Body of pancreas (tissue), 4 donors: ENCODE results near the gene USP31. TPM values are rescaled to one million over a fixed set of nuclear protein-coding genes. Genes with fewer than 3 reads are reported as not detected.

ENCODE experiments used
- ATAC-seq: fragments of 150-250 bp; one replicate; pipeline ENCODE4 v1.9.1; 2016
- DNase-seq, 4 donors: peaks; one replicate each; pipeline ENCODE4 v3.0.0-alpha.2; 2019
- H3K27ac ChIP-seq, 4 donors: fragments of 200-600 bp; sonication (generic); 1 replicate in 3 of 4; 2 replicates in 1 of 4; pipeline versions ENCODE4 v1.5.1 to v1.6.1; 2016 to 2019; ENCODE audit warnings: mild to moderate bottlenecking in 1 of 4, mixed read lengths in 1 of 4, moderate library complexity in 1 of 4
- H3K27me3 ChIP-seq, 2 donors: fragments of 200-600 bp; sonication (generic); one replicate each; pipeline ENCODE4 v1.6.0; 2016; ENCODE audit warnings: mild to moderate bottlenecking in 1 of 2
- H3K36me3 ChIP-seq, 2 donors: fragments of 200-600 bp; sonication (generic); replicated peaks in 1 of 2; 2 replicates each; pipeline ENCODE4 v1.5.1; 2016; ENCODE audit warnings: low read depth in 2 of 2; ENCODE audit not compliant: insufficient read depth in 1 of 2
- H3K4me1 ChIP-seq: fragments of 200-600 bp; sonication (generic); one replicate; pipeline ENCODE4 v1.6.0; 2016
- H3K4me3 ChIP-seq, 2 donors: fragments of 200-600 bp; sonication (generic); 1 replicate in 1 of 2; 2 replicates in 1 of 2; pipeline ENCODE4 v1.5.1; 2016 to 2019
- H3K9me3 ChIP-seq, 3 donors: fragments of 200-600 bp; sonication (generic); 1 replicate in 2 of 3; 2 replicates in 1 of 3; pipeline ENCODE4 v1.5.1; 2016
- POLR2A ChIP-seq, 3 donors: fragments of 450-650 bp; IDR thresholded peaks; one replicate each; pipeline ENCODE4 v1.6.1; 2016; ENCODE audit warnings: antibody characterized with exemption in 3 of 3, mild to moderate bottlenecking in 2 of 3
- WGBS, 2 donors: methylation state at CpG; one replicate each; pipeline ENCODE4 v1.1.5; 2017; 5-methylcytosine and 5-hydroxymethylcytosine counted together
- intact Hi-C: fragments of 100-400 bp; cut with DNase I; formaldehyde crosslinking; loops from one replicate; pipeline ENCODE4 v1.15.1; 2023
- total RNA-seq, 2 donors: library from RNA; depleted of rRNA; stranded (reverse); fragments of >200 nt; gene quantifications; one replicate each; pipeline ENCODE4 v1.1.0, GENCODE V29; 2016
- TF ChIP-seq, protein P1 (sequence below), 7 experiments: fragments of 450-650 bp in 4 of 7; fragments of 200-600 bp in 3 of 7; sonication (generic) in 3 of 7; IDR thresholded peaks; one replicate each; pipeline ENCODE4 v1.5.1; 2016 to 2019; ENCODE audit warnings: antibody characterized with exemption in 7 of 7

USP31 gene
- total RNA-seq, 2 donors from 2014 or later: 5.2 to 8.6 TPM

DNA sequence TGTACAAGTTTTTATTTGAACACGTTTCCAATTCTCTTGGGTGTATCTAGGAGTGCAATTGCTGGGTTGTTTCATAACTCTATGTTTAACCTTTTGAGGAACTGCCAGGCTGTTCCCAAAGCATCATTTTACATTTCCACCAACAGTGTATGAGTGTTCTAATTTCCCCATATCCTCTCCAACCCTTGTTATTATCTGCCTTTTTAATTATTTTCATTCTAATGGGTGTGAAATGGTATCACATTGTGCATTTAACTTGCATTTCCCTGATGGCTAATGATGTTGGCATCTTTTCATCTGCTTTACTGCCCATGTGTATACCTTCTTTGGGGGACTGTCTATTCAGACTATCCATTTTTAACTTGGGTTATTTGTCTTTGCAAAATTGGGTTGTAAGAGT, 104.2 kb downstream of the USP31 start:
- H3K36me3 ChIP-seq: no peaks in the 10 kb centered on the region
- DNase-seq (no peak), ATAC-seq (no peak)
- 29 to 50% methylated on average over 1 of the region's 1 CpG for WGBS, 2 donors
- intact Hi-C loops: no loop called here
- H3K27ac ChIP-seq: no peak overlapping the region
- TF ChIP-seq POLR2A (IDR thresholded peaks at IDR 0.05): no peak
- TF ChIP-seq, protein P1, sequence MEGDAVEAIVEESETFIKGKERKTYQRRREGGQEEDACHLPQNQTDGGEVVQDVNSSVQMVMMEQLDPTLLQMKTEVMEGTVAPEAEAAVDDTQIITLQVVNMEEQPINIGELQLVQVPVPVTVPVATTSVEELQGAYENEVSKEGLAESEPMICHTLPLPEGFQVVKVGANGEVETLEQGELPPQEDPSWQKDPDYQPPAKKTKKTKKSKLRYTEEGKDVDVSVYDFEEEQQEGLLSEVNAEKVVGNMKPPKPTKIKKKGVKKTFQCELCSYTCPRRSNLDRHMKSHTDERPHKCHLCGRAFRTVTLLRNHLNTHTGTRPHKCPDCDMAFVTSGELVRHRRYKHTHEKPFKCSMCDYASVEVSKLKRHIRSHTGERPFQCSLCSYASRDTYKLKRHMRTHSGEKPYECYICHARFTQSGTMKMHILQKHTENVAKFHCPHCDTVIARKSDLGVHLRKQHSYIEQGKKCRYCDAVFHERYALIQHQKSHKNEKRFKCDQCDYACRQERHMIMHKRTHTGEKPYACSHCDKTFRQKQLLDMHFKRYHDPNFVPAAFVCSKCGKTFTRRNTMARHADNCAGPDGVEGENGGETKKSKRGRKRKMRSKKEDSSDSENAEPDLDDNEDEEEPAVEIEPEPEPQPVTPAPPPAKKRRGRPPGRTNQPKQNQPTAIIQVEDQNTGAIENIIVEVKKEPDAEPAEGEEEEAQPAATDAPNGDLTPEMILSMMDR (IDR thresholded peaks at IDR 0.05): no peak
- no peaks in the 10 kb centered on the region for H3K4me1 ChIP-seq
- H3K4me3 ChIP-seq: no peak overlapping the region
- H3K27me3 ChIP-seq: no peaks in the 10 kb centered on the region
- no peaks in the 10 kb centered on the region for H3K9me3 ChIP-seq

DNA sequence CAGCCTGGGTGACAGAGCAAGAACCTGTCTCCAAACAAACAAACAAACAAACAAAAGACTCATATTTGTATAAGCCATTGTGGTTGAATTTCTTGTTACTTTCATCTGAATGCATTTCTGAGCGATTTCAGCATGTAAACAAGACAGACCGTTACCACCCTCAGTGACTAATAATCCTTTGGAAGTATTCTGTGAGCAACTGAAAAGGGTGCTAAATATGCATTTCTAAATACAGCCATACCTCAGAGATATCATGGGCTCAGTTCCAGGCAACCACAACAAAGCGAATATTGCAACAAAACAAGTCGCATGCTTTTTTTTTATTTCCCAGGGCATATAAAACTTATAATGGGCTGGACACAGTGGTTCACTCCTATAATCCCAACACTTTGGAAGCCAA, 109.0 kb downstream of the USP31 start:
- Histone ChIP-seq H3K9me3 (no peaks in the 10 kb centered on the region), H3K4me1 (no peaks in the 10 kb centered on the region), H3K4me3 (no peak overlapping the region), H3K27ac (no peak overlapping the region), H3K36me3 (no peaks in the 10 kb centered on the region), H3K27me3 (no peaks in the 10 kb centered on the region)
- 65 to 85% methylated on average over 4 of the region's 4 CpGs for WGBS, 2 donors
- intact Hi-C loops: no loop called here
- ATAC-seq: no peak
- DNase-seq: no peak
- no peak for TF ChIP-seq POLR2A (IDR thresholded peaks at IDR 0.05)
- TF ChIP-seq, protein P1 (IDR thresholded peaks at IDR 0.05): no peak

DNA sequence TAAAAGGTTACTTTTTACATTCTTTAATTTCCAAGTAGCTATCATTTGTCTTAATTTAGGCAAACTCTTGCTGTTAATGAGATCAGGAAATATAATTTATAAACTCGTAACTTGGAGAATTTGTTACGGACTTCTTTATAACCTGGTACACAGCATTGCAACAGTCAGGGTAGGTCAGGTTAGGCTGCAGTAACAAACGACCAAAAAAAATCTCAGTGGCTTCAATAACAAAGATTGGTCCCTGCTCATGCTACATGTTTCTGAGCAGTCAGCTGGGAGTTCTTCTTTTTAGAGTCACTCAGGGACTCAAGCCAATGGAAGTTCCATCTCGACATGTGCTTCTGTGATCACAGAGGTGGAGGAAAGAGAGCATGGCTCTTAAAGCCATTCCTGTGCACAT, 110.1 kb downstream of the USP31 start:
- Histone ChIP-seq H3K9me3 (no peaks in the 10 kb centered on the region), H3K27ac (no peak overlapping the region), H3K27me3 (no peaks in the 10 kb centered on the region), H3K4me1 (no peaks in the 10 kb centered on the region), H3K4me3 (no peak overlapping the region), H3K36me3 (no peaks in the 10 kb centered on the region)
- TF ChIP-seq, protein P1 (IDR thresholded peaks at IDR 0.05): no peak
- no peak for TF ChIP-seq POLR2A (IDR thresholded peaks at IDR 0.05)
- WGBS, 2 donors: 43 to 65% methylated on average over 4 of the region's 4 CpGs
- no peak for DNase-seq
- intact Hi-C loops: no loop called here
- ATAC-seq: no peak

DNA sequence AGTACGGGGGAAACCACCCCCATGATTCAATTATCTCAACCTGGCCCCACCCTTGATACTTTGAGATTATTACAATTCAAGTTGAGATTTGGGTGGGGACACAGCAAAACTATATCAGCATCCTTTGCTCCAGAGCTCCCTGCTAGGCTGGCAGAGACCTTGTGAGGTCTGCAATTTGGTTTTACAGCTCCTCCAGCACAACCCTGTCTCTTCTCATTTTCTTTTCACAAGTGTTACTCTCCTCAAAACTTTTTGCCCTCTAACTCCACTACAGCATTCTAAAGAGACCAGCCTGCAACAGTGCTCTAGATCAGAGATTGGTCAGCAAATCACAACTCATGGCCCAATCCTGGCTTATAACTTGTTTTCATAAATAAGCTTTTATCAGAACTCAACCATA, 114.0 kb downstream of the USP31 start:
- Histone ChIP-seq H3K9me3 (peaks cover 0 to 11% (median 0%) of the 10 kb centered on the region in 3 donors), H3K4me1 (no peaks in the 10 kb centered on the region), H3K27me3 (no peaks in the 10 kb centered on the region), H3K27ac (no peak overlapping the region), H3K4me3 (no peak overlapping the region), H3K36me3 (no peaks in the 10 kb centered on the region)
- intact Hi-C loops: no loop called here
- DNase-seq (no peak), ATAC-seq (no peak)
- 42 to 52% methylated on average over 1 of the region's 1 CpG for WGBS, 2 donors
- TF ChIP-seq POLR2A (IDR thresholded peaks at IDR 0.05): no peak
- TF ChIP-seq, protein P1 (IDR thresholded peaks at IDR 0.05): no peak

DNA sequence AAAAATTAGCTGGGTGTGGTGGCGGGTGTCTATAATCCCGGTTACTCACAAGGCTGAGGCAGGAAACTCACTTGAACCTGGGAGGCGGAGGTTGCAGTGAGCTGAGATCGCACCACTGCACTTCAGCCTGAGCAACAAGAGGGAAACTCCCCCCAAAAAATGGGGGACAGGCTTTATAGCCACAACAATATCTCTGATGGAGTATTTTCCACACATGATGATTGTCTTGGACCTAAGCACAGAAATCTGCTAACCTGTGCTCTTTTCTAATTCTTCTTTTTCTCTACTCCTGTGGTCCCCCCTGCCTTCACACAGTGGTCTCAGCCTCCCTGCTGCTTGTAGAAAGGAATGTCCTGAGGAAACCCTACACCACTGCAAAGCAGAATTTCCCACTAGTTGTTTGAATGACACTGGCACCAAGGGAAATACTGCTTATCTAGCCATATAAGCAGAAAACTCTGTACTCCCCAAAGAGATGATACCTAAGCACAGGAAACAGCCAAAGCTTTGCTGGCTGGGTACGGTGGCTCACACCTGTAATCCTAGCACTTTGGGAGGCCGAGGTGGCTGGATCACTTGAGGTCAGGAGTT, 117.6 kb downstream of the USP31 start:
- no peak overlapping the region for H3K27ac ChIP-seq

More for the DNA sequence above, 117.6 kb downstream of the USP31 start:
- peaks cover 0 to 11% (median 0%) of the 10 kb centered on the region in 3 donors for H3K9me3 ChIP-seq
- no peak overlapping the region for H3K4me3 ChIP-seq
- H3K36me3 ChIP-seq: no peaks in the 10 kb centered on the region
- H3K4me1 ChIP-seq: no peaks in the 10 kb centered on the region
- DNase-seq (no peak), ATAC-seq (no peak)
- 43 to 58% methylated on average over 6 of the region's 6 CpGs for WGBS, 2 donors
- TF ChIP-seq, protein P1 (IDR thresholded peaks at IDR 0.05): no peak
- no peak for TF ChIP-seq POLR2A (IDR thresholded peaks at IDR 0.05)
- H3K27me3 ChIP-seq: no peaks in the 10 kb centered on the region
- intact Hi-C loops: no loop called here
